Measurements from ENCODE around the gene TARP.

TARP gene

GRCh38 chr7:38321050-38321449 is 47.6 kb upstream of the TARP start:
- H3K36me3 ChIP-seq, result no peaks in the 10 kb centered on the region
- intact Hi-C loops (cut with micrococcal nuclease), result no loop called here
- H3K27ac ChIP-seq (replicated peaks), result no peak overlapping the region
- DNase-seq, result no peak
- TF ChIP-seq, protein P1, sequence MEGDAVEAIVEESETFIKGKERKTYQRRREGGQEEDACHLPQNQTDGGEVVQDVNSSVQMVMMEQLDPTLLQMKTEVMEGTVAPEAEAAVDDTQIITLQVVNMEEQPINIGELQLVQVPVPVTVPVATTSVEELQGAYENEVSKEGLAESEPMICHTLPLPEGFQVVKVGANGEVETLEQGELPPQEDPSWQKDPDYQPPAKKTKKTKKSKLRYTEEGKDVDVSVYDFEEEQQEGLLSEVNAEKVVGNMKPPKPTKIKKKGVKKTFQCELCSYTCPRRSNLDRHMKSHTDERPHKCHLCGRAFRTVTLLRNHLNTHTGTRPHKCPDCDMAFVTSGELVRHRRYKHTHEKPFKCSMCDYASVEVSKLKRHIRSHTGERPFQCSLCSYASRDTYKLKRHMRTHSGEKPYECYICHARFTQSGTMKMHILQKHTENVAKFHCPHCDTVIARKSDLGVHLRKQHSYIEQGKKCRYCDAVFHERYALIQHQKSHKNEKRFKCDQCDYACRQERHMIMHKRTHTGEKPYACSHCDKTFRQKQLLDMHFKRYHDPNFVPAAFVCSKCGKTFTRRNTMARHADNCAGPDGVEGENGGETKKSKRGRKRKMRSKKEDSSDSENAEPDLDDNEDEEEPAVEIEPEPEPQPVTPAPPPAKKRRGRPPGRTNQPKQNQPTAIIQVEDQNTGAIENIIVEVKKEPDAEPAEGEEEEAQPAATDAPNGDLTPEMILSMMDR (IDR thresholded peaks at IDR 0.05; ENCODE audit: borderline replicate concordance), result no peak
- H3K4me3 ChIP-seq, result no peak overlapping the region
- H3K9me3 ChIP-seq (replicated peaks), result no peaks in the 10 kb centered on the region
- H3K27me3 ChIP-seq (ENCODE audit: low read depth), result no peaks in the 10 kb centered on the region
- H3K4me1 ChIP-seq, result no peaks in the 10 kb centered on the region

DNA sequence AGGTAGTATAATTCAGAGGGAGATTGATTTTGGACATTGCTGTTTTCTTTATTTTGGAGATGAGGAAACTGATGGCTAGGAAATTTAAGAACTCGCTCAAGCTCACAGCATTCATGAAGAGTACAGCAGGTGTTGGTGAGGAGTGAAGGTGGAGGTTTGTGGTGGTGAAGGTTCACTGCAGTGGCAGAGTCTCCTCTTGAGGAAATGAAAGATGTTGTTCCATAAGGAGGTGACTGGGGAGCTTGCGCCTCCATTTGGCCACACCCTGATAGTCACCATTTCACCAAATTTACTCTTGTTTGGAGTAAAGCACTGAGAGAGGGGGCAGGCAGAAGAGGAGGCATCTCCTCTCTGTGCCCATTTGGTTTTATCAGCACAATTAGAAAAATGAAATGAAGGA is 46.4 kb upstream of the TARP start:
- TF ChIP-seq, protein P1 (IDR thresholded peaks at IDR 0.05; ENCODE audit: borderline replicate concordance), result no peak
- H3K36me3 ChIP-seq, result no peaks in the 10 kb centered on the region
- no peaks in the 10 kb centered on the region for H3K9me3 ChIP-seq (replicated peaks)
- DNase-seq, result no peak
- intact Hi-C loops (cut with micrococcal nuclease), result loop anchor here (5.0 kb wide), 1 partner anchor 213 kb away; no protein-coding TSS in a partner anchor
- no peaks in the 10 kb centered on the region for H3K27me3 ChIP-seq (ENCODE audit: low read depth)
- H3K27ac ChIP-seq (replicated peaks), result no peak overlapping the region
- no peaks in the 10 kb centered on the region for H3K4me1 ChIP-seq
- H3K4me3 ChIP-seq, result no peak overlapping the region

GRCh38 chr7:38318803-38319416 is 45.5 kb upstream of the TARP start:
- TF ChIP-seq, protein P1 (IDR thresholded peaks at IDR 0.05; ENCODE audit: borderline replicate concordance), result peak; percentile 63
- Histone ChIP-seq H3K27ac (replicated peaks) (no peak overlapping the region), H3K27me3 (ENCODE audit: low read depth) (no peaks in the 10 kb centered on the region), H3K4me1 (no peaks in the 10 kb centered on the region), H3K4me3 (no peak overlapping the region), H3K9me3 (replicated peaks) (no peaks in the 10 kb centered on the region), H3K36me3 (no peaks in the 10 kb centered on the region)
- no peak for DNase-seq
- intact Hi-C loops (cut with micrococcal nuclease), result loop anchor here (5.0 kb wide), 1 partner anchor 212 kb away; no protein-coding TSS in a partner anchor

- Histone ChIP-seq H3K4me3 (no peak overlapping the region), H3K36me3 (no peaks in the 10 kb centered on the region), H3K4me1 (peaks cover 2% of the 10 kb centered on the region), H3K9me3 (replicated peaks) (no peaks in the 10 kb centered on the region), H3K27ac (replicated peaks) (no peak overlapping the region), H3K27me3 (ENCODE audit: low read depth) (no peaks in the 10 kb centered on the region)
- intact Hi-C loops (cut with micrococcal nuclease), result loop anchor here (5.0 kb wide), 1 partner anchor 211 kb away; no protein-coding TSS in a partner anchor
- TF ChIP-seq, protein P1 (IDR thresholded peaks at IDR 0.05; ENCODE audit: borderline replicate concordance), result no peak
- DNase-seq, result no peak
These were observed 44.8 kb upstream of the TARP start for GRCh38 chr7:38318241-38318640.

- intact Hi-C loops (cut with micrococcal nuclease), result loop anchor here (5.0 kb wide), 1 partner anchor 210 kb away; no protein-coding TSS in a partner anchor
- H3K4me3 ChIP-seq, result no peak overlapping the region
- no peak overlapping the region for H3K27ac ChIP-seq (replicated peaks)
- no peak for DNase-seq
- H3K9me3 ChIP-seq (replicated peaks), result no peaks in the 10 kb centered on the region
- H3K27me3 ChIP-seq (ENCODE audit: low read depth), result no peaks in the 10 kb centered on the region
- no peaks in the 10 kb centered on the region for H3K36me3 ChIP-seq
- peaks cover 9% of the 10 kb centered on the region for H3K4me1 ChIP-seq
- TF ChIP-seq, protein P1 (IDR thresholded peaks at IDR 0.05; ENCODE audit: borderline replicate concordance), result no peak
These were observed 44.1 kb upstream of the TARP start for GRCh38 chr7:38317515-38317914.

All from left ventricle myocardium inferior (tissue), 1 donor.